KOPT-K1 (cell line): ENCODE measurements around the gene MIER3.
A peak's percentile ranks its signal among the peaks of the same experiment; 100 is the strongest.

ENCODE experiments used
- H3K27ac ChIP-seq: fragments of 200-600 bp; sonication (generic); 2 replicates; pipeline ENCODE4 v1.5.1; 2016; ENCODE audit warnings: antibody characterized with exemption, mild to moderate bottlenecking, low read depth, low read length; ENCODE audit not compliant: poor library complexity, severe bottlenecking
- H3K36me3 ChIP-seq: fragments of 200-600 bp; sonication (generic); 2 replicates; pipeline ENCODE4 v1.5.1; 2017; ENCODE audit warnings: antibody characterized with exemption, mild to moderate bottlenecking, low read length, moderate library complexity; ENCODE audit not compliant: insufficient read depth
- H3K9me3 ChIP-seq: fragments of 200-600 bp; sonication (generic); 2 replicates; pipeline ENCODE4 v1.5.1; 2017; ENCODE audit warnings: antibody characterized with exemption, low read length, mild to moderate bottlenecking; ENCODE audit not compliant: insufficient read depth, poor library complexity, severe bottlenecking

The MIER3 gene

GRCh38 chr5:56934325-56934724, 17.6 kb downstream of the MIER3 start:
- H3K9me3 ChIP-seq = no peaks in the 10 kb centered on the region
- H3K36me3 ChIP-seq = peaks cover 93% of the 10 kb centered on the region

GRCh38 chr5:56922922-56923321, 29.0 kb downstream of the MIER3 start:
- Histone ChIP-seq H3K27ac (no peak overlapping the region), H3K9me3 (no peaks in the 10 kb centered on the region), H3K36me3 (peaks cover 62% of the 10 kb centered on the region)

More at GRCh38 chr5:56934325-56934724, 17.6 kb downstream of the MIER3 start:
- H3K27ac ChIP-seq = no peak overlapping the region

GRCh38 chr5:56919942-56920662, 31.8 kb downstream of the MIER3 start:
- Histone ChIP-seq H3K36me3 (peaks cover 43% of the 10 kb centered on the region), H3K9me3 (no peaks in the 10 kb centered on the region), H3K27ac (no peak overlapping the region)

GRCh38 chr5:56918054-56918453, 33.9 kb downstream of the MIER3 start:
- Histone ChIP-seq H3K9me3 (no peaks in the 10 kb centered on the region), H3K36me3 (peaks cover 24% of the 10 kb centered on the region), H3K27ac (no peak overlapping the region)

- Histone ChIP-seq H3K9me3 (no peaks in the 10 kb centered on the region), H3K36me3 (peaks cover 19% of the 10 kb centered on the region), H3K27ac (no peak overlapping the region)
Measured at GRCh38 chr5:56917534-56917933, 34.4 kb downstream of the MIER3 start.

- Histone ChIP-seq H3K36me3 (peaks cover 6% of the 10 kb centered on the region; the same call in 1 of the 2 replicates), H3K9me3 (no peaks in the 10 kb centered on the region), H3K27ac (no peak overlapping the region)
Measured at GRCh38 chr5:56914678-56915077, 37.2 kb downstream of the MIER3 start.

- Histone ChIP-seq H3K9me3 (no peaks in the 10 kb centered on the region), H3K36me3 (0 out of 2 replicates have a peak, but pooled peaks cover 6% of the 10 kb centered on the region), H3K27ac (no peak overlapping the region)
Measured at GRCh38 chr5:56913766-56914165, 38.2 kb downstream of the MIER3 start.

- H3K9me3 ChIP-seq = peaks cover 6% of the 10 kb centered on the region
- 0 out of 2 replicates have a peak, but pooled peaks cover 2% of the 10 kb centered on the region for H3K36me3 ChIP-seq
Measured at GRCh38 chr5:56910210-56910965, 41.5 kb downstream of the MIER3 start.

GRCh38 chr5:56909294-56910209, 42.4 kb downstream of the MIER3 start, which contains the start of gene SETD9:
Gene SETD9, plus strand, starts transcription at chr5:56909596. Its CDS starts 50 bp downstream, at chr5:56909646.
- Histone ChIP-seq H3K27ac (peak within 1 kb of the TSS; percentile 67), H3K36me3 (no peaks in the 10 kb centered on the region), H3K9me3 (peaks cover 9% of the 10 kb centered on the region)

More at GRCh38 chr5:56910210-56910965, 41.5 kb downstream of the MIER3 start:
- peak overlapping the region; percentile 67 for H3K27ac ChIP-seq

GRCh38 chr5:56908942-56909293, 43.0 kb downstream of the MIER3 start:
- H3K36me3 ChIP-seq = no peaks in the 10 kb centered on the region
- peaks cover 15% of the 10 kb centered on the region for H3K9me3 ChIP-seq
- H3K27ac ChIP-seq = peak overlapping the region; percentile 66

- Histone ChIP-seq H3K27ac (no peak overlapping the region), H3K9me3 (peaks cover 9% of the 10 kb centered on the region), H3K36me3 (no peaks in the 10 kb centered on the region)
Measured at GRCh38 chr5:56900858-56901578, 50.9 kb downstream of the MIER3 start.

GRCh38 chr5:56900395-56900794, 51.5 kb downstream of the MIER3 start:
- peaks cover 9% of the 10 kb centered on the region for H3K9me3 ChIP-seq
- no peaks in the 10 kb centered on the region for H3K36me3 ChIP-seq
- H3K27ac ChIP-seq = no peak overlapping the region

GRCh38 chr5:56898213-56898612, 53.7 kb downstream of the MIER3 start:
- H3K9me3 ChIP-seq = no peaks in the 10 kb centered on the region
- no peak overlapping the region for H3K27ac ChIP-seq
- no peaks in the 10 kb centered on the region for H3K36me3 ChIP-seq

- Histone ChIP-seq H3K36me3 (no peaks in the 10 kb centered on the region), H3K27ac (no peak overlapping the region), H3K9me3 (no peaks in the 10 kb centered on the region)
Measured at GRCh38 chr5:56896763-56897162, 55.2 kb downstream of the MIER3 start.
